IPS DF 6.9 (cell line): Measurements from ENCODE around the gene KL.

Experiments
- DNase-seq: peaks from one replicate; pipeline ENCODE4 v3.0.0-alpha.2; 2013; ENCODE audit warnings: low read depth, low spot score
- H3K27ac ChIP-seq: one replicate; pipeline ENCODE4 v1.5.1; 2013; ENCODE audit warnings: low read length, control low read depth
- H3K27me3 ChIP-seq: 2 replicates; pipeline ENCODE4 v1.6.1; 2013; ENCODE audit warnings: mild to moderate bottlenecking, low read length; ENCODE audit not compliant: control insufficient read depth, insufficient read depth
- H3K36me3 ChIP-seq: 2 replicates; pipeline ENCODE4 v1.6.1; 2013; ENCODE audit warnings: low read length; ENCODE audit not compliant: control insufficient read depth, insufficient read depth
- H3K4me1 ChIP-seq: 2 replicates; pipeline ENCODE4 v1.6.1; 2013; ENCODE audit warnings: low read length; ENCODE audit not compliant: control insufficient read depth, insufficient read depth
- H3K4me3 ChIP-seq: 2 replicates; pipeline ENCODE4 v1.5.1; 2013; ENCODE audit warnings: mild to moderate bottlenecking, low read length
- H3K9me3 ChIP-seq: 2 replicates; pipeline ENCODE4 v1.6.1; 2013; ENCODE audit warnings: low read length, inconsistent platforms; ENCODE audit not compliant: control insufficient read depth, insufficient read depth
- WGBS: extraction: QIAGEN DNeasy Blood & Tissue Kit; methylation state at CpG from one replicate; pipeline ENCODE4 v1.1.7; 2013; ENCODE audit warnings: mixed read lengths, missing lambda C conversion rate; ENCODE audit not compliant: insufficient read length, insufficient coverage; 5-methylcytosine and 5-hydroxymethylcytosine counted together

The KL gene

GRCh38 chr13:33099860-33100259, 83.6 kb downstream of the KL start:
- H3K27ac ChIP-seq = no peak overlapping the region
- no peaks in the 10 kb centered on the region for H3K9me3 ChIP-seq
- no peaks in the 10 kb centered on the region for H3K4me1 ChIP-seq
- DNase-seq = no peak
- H3K36me3 ChIP-seq = no peaks in the 10 kb centered on the region
- no peaks in the 10 kb centered on the region for H3K27me3 ChIP-seq
- WGBS = no CpG with 5 or more reads among the region's 3 CpGs
- no peak overlapping the region for H3K4me3 ChIP-seq

- WGBS = no CpG with 5 or more reads among the region's 3 CpGs
- Histone ChIP-seq H3K4me1 (no peaks in the 10 kb centered on the region), H3K27me3 (no peaks in the 10 kb centered on the region), H3K27ac (no peak overlapping the region), H3K4me3 (no peak overlapping the region), H3K9me3 (no peaks in the 10 kb centered on the region), H3K36me3 (no peaks in the 10 kb centered on the region)
- DNase-seq = no peak
Observed at GRCh38 chr13:33100886-33101285, 84.7 kb downstream of the KL start.

- WGBS = no CpG with 5 or more reads among the region's 2 CpGs
- H3K4me1 ChIP-seq = no peaks in the 10 kb centered on the region
- no peak overlapping the region for H3K4me3 ChIP-seq
- H3K36me3 ChIP-seq = no peaks in the 10 kb centered on the region
- no peak overlapping the region for H3K27ac ChIP-seq
- no peak for DNase-seq
- H3K27me3 ChIP-seq = no peaks in the 10 kb centered on the region
- H3K9me3 ChIP-seq = no peaks in the 10 kb centered on the region
Observed at GRCh38 chr13:33101835-33102234, 85.6 kb downstream of the KL start.

GRCh38 chr13:33103457-33103856, 87.2 kb downstream of the KL start:
- Histone ChIP-seq H3K27ac (no peak overlapping the region), H3K36me3 (no peaks in the 10 kb centered on the region), H3K27me3 (no peaks in the 10 kb centered on the region), H3K9me3 (no peaks in the 10 kb centered on the region), H3K4me1 (no peaks in the 10 kb centered on the region), H3K4me3 (no peak overlapping the region)
- WGBS = no CpG with 5 or more reads among the region's 4 CpGs
- DNase-seq = no peak

DNA sequence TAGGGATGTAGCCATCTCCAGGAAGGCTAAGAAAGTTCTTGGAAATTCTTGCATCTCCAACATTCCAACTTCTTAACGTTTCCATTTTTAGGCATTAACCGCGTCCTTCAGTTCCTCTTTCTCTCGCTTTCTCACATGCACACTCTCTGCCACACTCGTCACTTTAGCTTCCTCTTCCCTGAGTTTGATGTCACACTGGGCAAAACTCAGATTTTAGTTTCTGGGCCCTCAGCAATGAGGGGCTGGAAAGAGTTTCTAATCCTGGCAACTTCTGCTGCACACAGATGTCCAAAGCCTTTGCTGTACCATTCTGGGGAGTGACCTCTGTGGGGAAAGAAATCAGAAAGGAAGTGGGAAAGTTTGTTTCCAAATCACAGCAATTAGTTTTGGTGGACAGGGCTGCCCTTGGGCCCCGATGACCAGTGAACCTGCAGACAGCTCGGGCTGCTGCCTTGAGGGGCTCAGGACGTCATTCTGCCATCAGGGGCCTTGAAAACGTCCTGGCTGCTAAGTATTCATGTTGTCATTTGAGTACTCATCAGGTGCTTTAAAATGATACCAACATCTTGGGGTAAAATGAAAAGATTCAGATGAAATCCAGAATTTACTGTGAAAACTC, 89.3 kb downstream of the KL start:
- WGBS = 100% methylated on average over 1 of the region's 9 CpGs
- no peak for DNase-seq
- no peaks in the 10 kb centered on the region for H3K27me3 ChIP-seq
- H3K9me3 ChIP-seq = no peaks in the 10 kb centered on the region
- no peak overlapping the region for H3K27ac ChIP-seq
- H3K4me1 ChIP-seq = no peaks in the 10 kb centered on the region
- H3K4me3 ChIP-seq = no peak overlapping the region
- H3K36me3 ChIP-seq = no peaks in the 10 kb centered on the region

DNA sequence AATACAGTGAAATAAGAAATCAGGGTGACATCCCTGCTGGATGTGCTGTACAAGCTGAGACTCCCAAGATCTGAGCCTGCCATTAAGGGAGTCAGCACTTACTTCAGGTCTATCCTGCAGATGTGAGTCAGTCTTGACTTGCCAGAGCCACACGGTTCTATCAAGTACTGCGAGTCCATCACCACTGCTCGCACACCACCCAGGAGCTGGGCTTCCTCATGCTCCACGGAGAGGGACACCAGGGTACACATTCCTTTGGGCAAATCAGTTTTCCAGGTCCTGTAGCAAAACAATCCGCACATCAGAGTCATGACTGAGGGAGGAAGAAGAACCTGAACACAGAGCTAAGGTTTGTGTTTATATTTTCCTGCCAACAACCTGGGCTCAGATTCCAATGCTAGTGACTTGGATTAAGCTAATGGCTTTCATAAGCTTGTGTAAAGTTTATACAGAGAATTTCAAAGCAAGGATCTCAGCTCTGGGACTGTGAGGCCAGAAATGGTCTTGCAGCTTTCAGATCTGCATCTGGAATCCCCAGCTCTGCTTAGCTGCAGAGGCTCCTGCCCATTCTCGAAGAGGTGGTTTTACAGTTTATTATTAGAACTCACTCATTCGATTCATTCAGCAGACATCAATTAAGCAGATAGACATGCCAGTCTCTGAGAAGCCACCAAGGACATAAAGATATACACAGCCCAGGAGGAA, 90.6 kb downstream of the KL start:
- H3K27ac ChIP-seq = no peak overlapping the region
- no peaks in the 10 kb centered on the region for H3K36me3 ChIP-seq
- DNase-seq = no peak
- no CpG with 5 or more reads among the region's 7 CpGs for WGBS
- no peak overlapping the region for H3K4me3 ChIP-seq
- H3K27me3 ChIP-seq = no peaks in the 10 kb centered on the region
- H3K4me1 ChIP-seq = no peaks in the 10 kb centered on the region
- no peaks in the 10 kb centered on the region for H3K9me3 ChIP-seq

DNA sequence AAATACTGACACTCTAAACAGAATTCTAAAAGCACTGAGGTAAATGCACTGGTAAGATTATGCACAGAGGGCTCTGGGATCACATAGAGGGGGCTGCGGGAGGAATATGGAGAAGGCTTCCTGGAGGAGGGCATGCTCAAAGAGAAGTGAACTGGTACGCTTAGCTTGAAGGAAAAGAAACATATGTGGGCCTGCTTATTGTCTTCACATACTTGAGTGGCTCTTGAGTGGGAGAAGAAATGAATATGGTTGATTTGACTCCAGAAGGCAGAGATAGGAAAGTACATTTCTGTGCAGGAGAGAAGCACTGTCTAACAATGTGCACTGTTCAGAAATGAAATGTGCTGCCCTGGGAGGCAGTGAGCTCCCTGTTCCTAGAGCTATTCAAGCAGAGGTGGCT, 91.1 kb downstream of the KL start:
- no peaks in the 10 kb centered on the region for H3K27me3 ChIP-seq
- H3K27ac ChIP-seq = no peak overlapping the region
- no peaks in the 10 kb centered on the region for H3K4me1 ChIP-seq
- WGBS = no CpG with 5 or more reads among the region's 2 CpGs
- no peaks in the 10 kb centered on the region for H3K36me3 ChIP-seq
- no peak for DNase-seq
- no peaks in the 10 kb centered on the region for H3K9me3 ChIP-seq
- no peak overlapping the region for H3K4me3 ChIP-seq

DNA sequence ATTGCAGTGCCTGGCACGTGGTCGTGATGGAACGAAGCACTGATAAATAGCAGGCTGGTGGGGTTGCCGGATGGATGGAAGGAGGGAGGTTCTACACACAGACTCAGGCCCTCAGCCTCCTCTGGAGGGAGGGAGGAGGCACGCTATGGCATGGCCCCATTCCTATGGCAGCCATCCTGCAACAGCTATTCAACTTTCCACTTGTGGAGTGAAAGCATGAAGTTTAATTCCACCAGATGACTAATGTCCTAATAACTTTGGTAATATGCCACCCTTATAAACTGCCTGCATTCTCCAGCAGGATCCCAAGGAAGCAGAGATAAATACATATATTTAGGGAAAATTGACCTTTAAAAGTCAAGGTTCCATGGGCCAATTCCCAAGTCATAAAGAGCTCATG, 92.4 kb downstream of the KL start:
- WGBS = no CpG with 5 or more reads among the region's 5 CpGs
- no peaks in the 10 kb centered on the region for H3K4me1 ChIP-seq
- DNase-seq = no peak
- H3K27ac ChIP-seq = no peak overlapping the region
- no peak overlapping the region for H3K4me3 ChIP-seq
- no peaks in the 10 kb centered on the region for H3K9me3 ChIP-seq
- no peaks in the 10 kb centered on the region for H3K27me3 ChIP-seq
- H3K36me3 ChIP-seq = no peaks in the 10 kb centered on the region

DNA sequence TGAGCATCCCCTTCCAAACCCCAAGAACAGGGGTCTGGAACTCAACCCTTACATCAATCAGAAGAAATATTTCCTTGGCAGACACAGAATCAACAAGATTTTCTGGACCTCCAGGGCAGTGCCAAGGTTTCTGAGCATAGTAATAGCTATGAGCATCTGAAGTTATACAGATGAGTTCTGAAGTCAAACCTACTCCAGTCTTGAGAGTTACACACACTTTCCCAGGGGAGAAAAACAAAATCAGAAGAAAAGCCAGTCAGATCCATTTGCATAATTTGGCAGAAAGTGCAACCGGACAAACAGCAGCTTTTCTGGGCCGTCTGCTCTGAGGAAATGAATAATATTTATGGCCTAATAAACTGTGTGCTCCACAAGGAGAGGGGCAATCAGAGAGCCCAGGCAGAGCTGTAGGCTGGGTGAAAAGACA, 93.1 kb downstream of the KL start:
- Histone ChIP-seq H3K9me3 (no peaks in the 10 kb centered on the region), H3K4me1 (no peaks in the 10 kb centered on the region), H3K36me3 (no peaks in the 10 kb centered on the region), H3K27ac (no peak overlapping the region), H3K27me3 (no peaks in the 10 kb centered on the region), H3K4me3 (no peak overlapping the region)
- no peak for DNase-seq
- WGBS = no CpG with 5 or more reads among the region's 2 CpGs

GRCh38 chr13:33109801-33110200, 93.6 kb downstream of the KL start:
- Histone ChIP-seq H3K27ac (no peak overlapping the region), H3K27me3 (no peaks in the 10 kb centered on the region), H3K9me3 (no peaks in the 10 kb centered on the region), H3K4me3 (no peak overlapping the region), H3K4me1 (no peaks in the 10 kb centered on the region), H3K36me3 (no peaks in the 10 kb centered on the region)
- no peak for DNase-seq
- no CpG with 5 or more reads among the region's 10 CpGs for WGBS

GRCh38 chr13:33110386-33110712, 94.1 kb downstream of the KL start:
- no peaks in the 10 kb centered on the region for H3K4me1 ChIP-seq
- WGBS = no CpG with 5 or more reads among the region's 5 CpGs
- no peaks in the 10 kb centered on the region for H3K9me3 ChIP-seq
- no peak overlapping the region for H3K27ac ChIP-seq
- no peaks in the 10 kb centered on the region for H3K27me3 ChIP-seq
- H3K4me3 ChIP-seq = no peak overlapping the region
- no peaks in the 10 kb centered on the region for H3K36me3 ChIP-seq
- DNase-seq = no peak
